ENCODE data around the gene CXCR3. TPM values are rescaled to one million over a fixed set of nuclear protein-coding genes. Genes with fewer than 3 reads are reported as not detected.

CXCR3 gene
- total and polyA plus RNA-seq, 12 donors, result 0.20 to 1.6 (median 0.39) TPM; not detected in 4

DNA sequence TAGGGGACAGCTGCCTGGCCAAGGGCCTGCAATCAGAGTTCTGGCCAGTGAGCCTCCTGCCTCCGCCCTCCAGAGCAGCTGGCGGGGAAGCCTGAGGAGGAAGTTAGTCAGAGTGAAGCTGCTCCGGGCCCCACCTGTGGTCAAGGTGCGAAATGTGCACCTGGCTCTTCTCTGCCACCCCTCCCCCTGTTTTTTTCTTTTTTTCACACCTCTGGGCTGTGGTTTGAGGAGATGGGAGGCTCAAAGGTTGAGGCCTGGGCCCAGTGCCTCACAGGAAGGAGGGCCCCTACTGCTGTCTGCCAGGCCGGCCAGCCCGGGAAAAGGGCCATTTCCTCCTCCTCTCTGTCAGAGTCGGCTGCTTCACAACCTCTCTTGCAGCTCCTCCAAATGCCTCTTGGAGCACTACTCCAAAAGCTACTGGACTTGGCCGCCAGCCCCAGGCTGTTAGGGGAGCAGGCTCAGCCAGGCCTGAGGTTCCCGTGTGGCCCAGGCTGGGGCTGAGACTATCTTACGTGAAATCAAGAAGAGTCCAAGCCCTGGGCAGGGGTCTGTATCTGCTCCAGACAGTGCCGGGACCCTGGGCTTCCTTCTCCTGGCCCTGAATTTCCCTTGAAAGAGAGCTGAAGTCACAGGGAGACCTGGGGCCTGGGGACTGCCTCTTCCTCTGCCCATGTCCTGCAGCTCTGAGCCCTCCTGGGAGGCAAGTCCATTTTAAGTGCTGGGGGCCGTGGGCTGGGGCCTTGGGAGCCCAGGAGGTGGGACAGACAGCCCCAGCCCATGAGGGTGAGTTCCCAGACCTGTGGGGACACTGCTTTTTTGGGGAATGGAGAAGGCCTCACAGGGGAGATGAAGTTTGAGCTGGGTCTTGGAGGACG lies 4.5 kb upstream of the CXCR3 start:
- peaks cover 11% of the 10 kb centered on the region for H3K27me3 ChIP-seq
- no peak for TF ChIP-seq POLR2A (IDR thresholded peaks at IDR 0.05)
- TF ChIP-seq, protein P1, sequence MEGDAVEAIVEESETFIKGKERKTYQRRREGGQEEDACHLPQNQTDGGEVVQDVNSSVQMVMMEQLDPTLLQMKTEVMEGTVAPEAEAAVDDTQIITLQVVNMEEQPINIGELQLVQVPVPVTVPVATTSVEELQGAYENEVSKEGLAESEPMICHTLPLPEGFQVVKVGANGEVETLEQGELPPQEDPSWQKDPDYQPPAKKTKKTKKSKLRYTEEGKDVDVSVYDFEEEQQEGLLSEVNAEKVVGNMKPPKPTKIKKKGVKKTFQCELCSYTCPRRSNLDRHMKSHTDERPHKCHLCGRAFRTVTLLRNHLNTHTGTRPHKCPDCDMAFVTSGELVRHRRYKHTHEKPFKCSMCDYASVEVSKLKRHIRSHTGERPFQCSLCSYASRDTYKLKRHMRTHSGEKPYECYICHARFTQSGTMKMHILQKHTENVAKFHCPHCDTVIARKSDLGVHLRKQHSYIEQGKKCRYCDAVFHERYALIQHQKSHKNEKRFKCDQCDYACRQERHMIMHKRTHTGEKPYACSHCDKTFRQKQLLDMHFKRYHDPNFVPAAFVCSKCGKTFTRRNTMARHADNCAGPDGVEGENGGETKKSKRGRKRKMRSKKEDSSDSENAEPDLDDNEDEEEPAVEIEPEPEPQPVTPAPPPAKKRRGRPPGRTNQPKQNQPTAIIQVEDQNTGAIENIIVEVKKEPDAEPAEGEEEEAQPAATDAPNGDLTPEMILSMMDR (IDR thresholded peaks at IDR 0.05), result peak in 4 of 6 experiments; percentile 21 to 46 (median 34)
- no peak overlapping the region for H3K4me3 ChIP-seq
- H3K27ac ChIP-seq, result peak overlapping the region in 4 of 5 donors; percentile 5 to 59 (median 44)
- no peaks in the 10 kb centered on the region for H3K36me3 ChIP-seq (replicated peaks in 1 of 2)
- peak; percentile 53 to 86 (median 78) for DNase-seq
- 0 to 74% (median 35%) methylated on average over 4 to 13 of the region's 13 CpGs for WGBS, 4 donors
- peaks cover 0 to 4% of the 10 kb centered on the region in 2 donors for H3K4me1 ChIP-seq (replicated peaks in 1 of 2)
- intact Hi-C loops (cut with DNase I), result no loop called here
- H3K9me3 ChIP-seq (replicated peaks in 1 of 3), result no peaks in the 10 kb centered on the region

DNA sequence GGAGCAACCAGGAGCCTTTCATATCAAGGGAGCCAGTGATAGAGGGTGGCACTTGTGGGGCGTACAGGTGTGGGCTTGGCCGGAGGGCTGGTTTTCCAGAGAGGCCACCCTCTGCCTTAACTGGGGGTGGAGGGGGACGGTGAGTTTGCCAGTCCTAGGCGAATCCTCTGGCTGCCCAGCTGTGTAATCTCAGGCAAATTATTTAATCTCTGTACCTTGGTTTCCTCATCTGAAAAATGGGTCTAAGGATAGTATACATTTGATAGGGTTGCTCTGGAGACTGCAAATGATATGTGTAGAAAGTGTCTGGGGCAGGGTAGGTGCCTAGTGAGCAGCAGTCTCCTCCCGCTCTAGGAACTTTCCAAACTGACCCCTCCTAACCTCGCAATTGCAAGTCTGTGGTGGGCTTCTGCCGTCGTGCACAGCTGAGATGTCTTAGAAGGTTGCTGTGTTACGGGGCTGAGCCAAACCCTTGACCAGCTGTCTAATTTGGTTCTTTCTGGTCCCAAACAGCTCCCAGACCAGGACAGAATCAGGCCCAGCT lies 3.8 kb upstream of the CXCR3 start:
- Histone ChIP-seq H3K9me3 (replicated peaks in 1 of 3) (no peaks in the 10 kb centered on the region), H3K4me1 (replicated peaks in 1 of 2) (peaks cover 0 to 4% of the 10 kb centered on the region in 2 donors), H3K4me3 (no peak overlapping the region), H3K36me3 (replicated peaks in 1 of 2) (no peaks in the 10 kb centered on the region), H3K27ac (peak overlapping the region in 3 of 5 donors; percentile 5 to 59 (median 31)), H3K27me3 (peaks cover 11% of the 10 kb centered on the region)
- DNase-seq, result no peak
- intact Hi-C loops (cut with DNase I), result no loop called here
- TF ChIP-seq, protein P1 (IDR thresholded peaks at IDR 0.05), result no peak
- TF ChIP-seq POLR2A (IDR thresholded peaks at IDR 0.05), result no peak
- 84 to 92% (median 89%) methylated on average over 3 to 9 of the region's 9 CpGs for WGBS, 4 donors

DNA sequence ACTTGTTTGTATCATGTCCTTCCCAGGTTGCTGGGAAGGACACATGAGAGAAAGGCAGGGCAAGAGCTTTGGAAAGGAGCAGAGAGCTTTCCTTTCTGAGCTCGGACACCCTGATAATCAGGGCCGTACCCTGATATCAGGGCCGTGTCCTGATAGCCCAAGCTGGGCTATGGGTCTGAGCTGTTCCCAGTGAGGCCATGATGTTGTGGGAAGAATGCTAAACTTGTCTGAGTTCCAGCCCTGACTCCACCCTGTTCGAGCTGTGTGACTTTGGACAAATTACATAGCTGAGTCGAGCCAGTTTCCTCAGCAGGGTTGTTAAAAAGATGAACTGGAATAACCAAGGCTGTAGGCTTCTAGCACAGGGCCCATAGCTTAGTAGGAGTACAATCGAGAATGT lies 3.3 kb upstream of the CXCR3 start:
- H3K4me1 ChIP-seq (replicated peaks in 1 of 2), result peaks cover 0 to 4% of the 10 kb centered on the region in 2 donors
- H3K4me3 ChIP-seq, result no peak overlapping the region
- TF ChIP-seq, protein P1 (IDR thresholded peaks at IDR 0.05), result no peak
- TF ChIP-seq POLR2A (IDR thresholded peaks at IDR 0.05), result no peak
- no peaks in the 10 kb centered on the region for H3K9me3 ChIP-seq (replicated peaks in 1 of 3)
- peak overlapping the region in 1 of 5 donors; percentile 59 for H3K27ac ChIP-seq
- DNase-seq, result peak in 1 of 7 donors; percentile 32
- no peaks in the 10 kb centered on the region for H3K36me3 ChIP-seq (replicated peaks in 1 of 2)
- intact Hi-C loops (cut with DNase I), result no loop called here
- peaks cover 8% of the 10 kb centered on the region for H3K27me3 ChIP-seq
- 27 to 54% (median 52%) methylated on average over 2 to 6 of the region's 6 CpGs for WGBS, 4 donors

DNA sequence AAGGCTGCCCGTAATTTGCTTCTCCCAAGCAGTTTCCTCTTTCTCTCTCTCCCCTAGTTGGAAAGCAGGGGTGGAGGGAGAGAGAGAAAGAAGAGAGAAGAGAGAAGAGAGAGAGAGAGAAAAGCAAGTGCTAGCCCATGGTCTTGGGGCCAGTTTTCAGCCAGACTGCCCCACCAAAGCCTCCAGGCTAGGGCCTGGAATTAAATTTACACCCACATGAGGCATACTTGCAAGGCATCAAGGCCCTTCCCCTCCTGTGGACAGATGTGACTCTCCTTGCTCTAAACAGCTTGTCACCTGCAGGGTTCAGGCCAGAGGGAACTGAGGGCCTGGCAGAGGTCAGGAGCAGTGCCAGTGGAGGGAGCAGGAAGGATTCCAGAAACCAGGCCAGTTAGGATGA lies 1.7 kb upstream of the CXCR3 start:
- intact Hi-C loops (cut with DNase I), result no loop called here
- H3K9me3 ChIP-seq (replicated peaks in 1 of 3), result no peaks in the 10 kb centered on the region
- TF ChIP-seq POLR2A (IDR thresholded peaks at IDR 0.05), result no peak
- TF ChIP-seq, protein P1 (IDR thresholded peaks at IDR 0.05), result no peak
- DNase-seq, result no peak
- H3K36me3 ChIP-seq (replicated peaks in 1 of 2), result no peaks in the 10 kb centered on the region
- H3K27me3 ChIP-seq, result peaks cover 5% of the 10 kb centered on the region
- peaks cover 0 to 4% of the 10 kb centered on the region in 2 donors for H3K4me1 ChIP-seq (replicated peaks in 1 of 2)
- WGBS, 4 donors, result 60 to 100% (median 87%) methylated on average over 1 of the region's 1 CpG
- H3K4me3 ChIP-seq, result no peak overlapping the region
- H3K27ac ChIP-seq, result no peak overlapping the region

All from adrenal gland (tissue), 12 donors.